GM21390 (cell line): ENCODE data around the gene NPL.
A peak's percentile ranks its signal among the peaks of the same experiment; 100 is the strongest.

Source experiments
- ATAC-seq: cut with Tn5 transposase; IDR thresholded peaks from one replicate; pipeline ENCODE4 v1.9.1; 2021; ENCODE audit not compliant: unreplicated experiment

NPL gene

DNA sequence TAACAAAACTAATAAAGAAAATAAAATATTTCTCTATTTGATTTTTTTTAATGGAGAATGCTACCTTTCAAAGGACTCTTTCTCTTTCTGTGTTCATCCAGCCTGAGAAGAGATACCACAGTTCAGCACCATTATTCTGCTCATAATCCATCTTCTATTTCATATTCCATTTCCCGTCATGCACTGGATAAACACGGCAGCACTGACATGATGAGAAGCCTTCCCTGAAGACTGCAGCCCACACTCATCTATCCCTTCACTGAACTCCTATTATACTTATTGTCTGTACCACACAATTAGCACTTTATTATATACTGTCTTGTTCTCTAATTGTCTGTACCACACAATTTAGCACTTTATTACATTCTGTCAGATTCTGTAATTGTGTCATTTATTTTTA, 10.7 kb upstream of the NPL start:
- ATAC-seq = no peak

- no peak for ATAC-seq
Measured at GRCh38 chr1:182779530-182779929, 10.0 kb upstream of the NPL start.

- peak; percentile 67 for ATAC-seq
Measured at GRCh38 chr1:182781841-182782586, 7.6 kb upstream of the NPL start.

GRCh38 chr1:182782587-182782913, 7.0 kb upstream of the NPL start:
- no peak for ATAC-seq

GRCh38 chr1:182783068-182783467, 6.5 kb upstream of the NPL start:
- no peak for ATAC-seq

GRCh38 chr1:182784556-182785171, 4.9 kb upstream of the NPL start:
- ATAC-seq = no peak

GRCh38 chr1:182785181-182785580, 4.4 kb upstream of the NPL start:
- no peak for ATAC-seq

GRCh38 chr1:182786223-182786994, 3.2 kb upstream of the NPL start:
- no peak for ATAC-seq

GRCh38 chr1:182786995-182787324, 2.6 kb upstream of the NPL start:
- no peak for ATAC-seq

DNA sequence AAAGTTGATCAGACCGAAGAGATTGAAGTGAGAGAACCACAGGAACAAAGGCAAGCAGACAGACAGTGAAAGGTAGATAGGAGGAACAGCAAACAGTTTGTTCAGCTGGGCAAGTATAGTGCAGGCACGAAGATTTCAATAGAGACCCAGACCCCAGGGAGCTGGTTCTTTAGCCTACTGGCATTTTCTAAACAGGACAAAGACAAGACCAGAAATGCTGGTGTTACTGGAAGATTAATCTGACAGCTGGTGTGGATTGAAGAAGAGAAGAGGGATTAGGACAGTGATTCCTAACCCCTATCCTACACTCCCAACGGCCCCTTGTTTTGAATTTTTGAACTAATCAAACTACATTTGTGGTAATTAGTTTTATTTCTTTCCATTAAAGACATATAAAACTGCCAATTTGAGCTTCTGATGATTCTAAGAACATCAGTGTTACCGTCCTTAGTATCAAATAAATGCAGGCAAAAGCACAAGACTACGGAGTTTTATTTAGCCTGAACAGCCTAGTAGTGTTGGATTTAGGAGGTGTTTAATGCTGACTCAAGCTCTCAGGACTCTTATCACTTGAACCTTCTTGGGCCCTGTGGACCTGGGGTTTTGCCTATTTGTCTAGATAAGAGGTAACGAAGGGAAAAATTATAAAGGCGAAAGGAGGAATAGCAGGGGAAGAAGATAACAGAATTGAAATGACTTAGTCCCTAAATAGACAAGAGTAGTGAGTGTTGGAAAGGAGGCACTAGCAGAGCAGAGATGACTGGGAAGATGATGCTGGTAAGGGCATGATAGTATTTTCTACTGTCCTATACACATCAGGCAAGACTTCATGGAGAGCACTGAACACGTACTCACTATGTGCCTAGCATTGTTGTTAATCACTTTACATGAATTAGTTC, 2.0 kb downstream of the NPL start:
- ATAC-seq = no peak

GRCh38 chr1:182794091-182794490, 4.5 kb downstream of the NPL start:
- ATAC-seq = no peak

GRCh38 chr1:182794676-182795201, 5.2 kb downstream of the NPL start:
- no peak for ATAC-seq

DNA sequence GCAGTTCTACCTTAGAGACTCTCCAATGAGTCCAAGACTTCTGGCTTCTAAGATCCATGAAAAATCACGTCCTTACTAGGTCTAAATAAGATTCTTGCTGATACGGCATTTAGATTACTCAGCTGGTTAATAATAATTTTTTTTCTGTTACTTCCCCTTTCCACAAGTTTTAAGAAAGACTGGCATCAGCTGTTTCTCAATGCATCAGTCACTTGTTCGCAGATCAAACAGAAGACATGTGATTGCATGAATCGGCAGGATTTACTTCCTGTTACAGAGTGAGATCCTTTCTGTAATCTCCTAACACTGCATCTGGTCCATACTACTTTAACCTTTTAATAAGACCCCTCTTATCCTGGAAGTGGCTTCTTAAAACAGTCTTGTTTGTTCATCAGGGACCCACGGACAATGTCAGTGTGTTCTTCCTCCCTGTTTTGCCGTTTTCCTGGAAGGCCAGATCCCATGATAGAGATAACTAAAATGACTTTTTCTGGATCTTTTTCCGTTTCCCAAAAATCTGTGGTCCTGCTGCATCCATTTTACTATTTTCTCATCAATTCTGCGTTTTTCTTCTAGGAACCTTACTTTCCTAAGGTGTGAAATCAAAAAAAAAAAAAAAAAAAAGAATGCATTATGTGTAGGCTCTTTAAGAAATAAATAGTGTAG, 6.1 kb downstream of the NPL start:
- no peak for ATAC-seq

DNA sequence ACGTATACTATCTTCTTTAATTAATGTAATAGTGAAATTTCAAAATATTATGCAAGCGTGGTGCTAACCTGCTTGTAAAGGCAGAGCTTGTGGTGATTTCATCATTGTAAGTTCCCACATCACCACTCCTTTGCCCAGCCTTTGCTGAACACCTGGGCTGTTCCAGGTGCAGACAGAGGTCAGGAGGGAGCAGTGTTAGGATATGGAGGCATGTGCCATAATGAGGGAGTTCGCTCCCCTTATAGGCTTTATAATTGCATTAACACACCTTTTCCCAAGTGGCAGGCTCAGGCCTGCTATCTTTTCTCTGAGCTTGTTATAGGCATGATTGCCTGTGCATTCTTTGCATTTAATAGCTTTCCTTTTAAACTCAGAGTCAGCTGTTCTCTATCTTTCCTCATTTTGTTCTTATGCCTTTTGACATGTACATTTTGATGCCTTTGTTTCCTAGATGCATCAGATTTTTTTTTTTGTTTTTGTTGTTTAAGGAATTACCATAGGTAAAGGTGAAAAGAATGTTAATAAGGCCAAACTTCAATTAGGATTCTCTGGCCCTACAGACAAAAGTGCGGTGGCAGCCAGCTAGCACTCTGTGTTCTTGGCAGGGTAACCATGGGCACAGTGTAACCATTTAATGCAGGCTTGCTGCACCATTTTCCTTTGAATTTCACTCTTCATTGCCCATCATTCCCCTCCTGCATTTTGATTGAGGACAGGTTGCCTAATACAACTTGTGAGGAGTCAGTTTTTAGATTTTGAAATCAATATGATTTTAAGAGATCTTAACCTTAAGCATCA, 12.6 kb downstream of the NPL start:
- no peak for ATAC-seq

DNA sequence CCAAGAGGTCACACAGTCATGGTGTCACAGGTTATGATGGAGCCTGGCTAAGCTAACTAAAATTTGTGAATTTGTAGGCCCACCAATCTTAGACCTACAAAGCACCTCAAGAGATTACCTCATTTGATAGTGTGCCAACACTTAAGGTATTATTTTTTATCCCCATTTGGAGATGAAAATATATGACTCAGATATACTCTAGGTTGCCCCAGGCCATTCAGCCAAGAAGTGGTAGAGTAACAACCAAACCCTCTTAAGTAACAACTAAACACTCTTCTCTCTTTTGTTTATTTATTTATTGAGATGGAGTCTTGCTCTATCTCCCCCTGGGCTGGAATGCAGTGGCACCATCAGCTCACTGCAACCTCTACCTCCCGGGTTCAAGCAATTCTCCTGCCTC, 14.3 kb downstream of the NPL start:
- ATAC-seq = no peak

GRCh38 chr1:182806015-182806678, 16.6 kb downstream of the NPL start:
- ATAC-seq = no peak

GRCh38 chr1:182807907-182808306, 18.3 kb downstream of the NPL start:
- no peak for ATAC-seq

DNA sequence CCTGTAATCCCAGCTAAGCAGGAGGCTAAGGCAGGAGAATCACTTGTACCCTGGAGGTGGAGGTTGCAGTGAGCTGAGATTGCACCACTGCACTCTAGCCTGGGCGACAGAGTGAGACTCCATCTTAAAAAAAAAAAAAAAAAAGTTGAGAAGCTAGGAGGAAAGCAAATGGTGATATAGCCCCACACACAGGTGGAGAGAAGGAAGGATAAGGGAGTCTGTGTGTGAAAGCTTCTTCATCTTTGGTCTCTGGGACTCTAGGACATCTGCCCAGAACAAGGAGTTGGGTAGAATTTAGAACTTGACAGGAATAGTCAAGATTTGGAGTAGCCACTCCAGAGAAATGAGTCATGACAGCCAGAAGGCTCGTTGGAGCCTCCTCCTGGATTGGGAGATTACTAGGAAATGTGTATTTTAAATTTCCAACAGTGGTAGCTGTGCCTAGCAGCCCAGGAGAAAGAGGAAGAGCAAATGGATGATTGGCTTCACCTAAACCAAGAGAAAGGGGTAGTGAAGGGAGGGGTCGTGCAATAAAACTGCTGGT, 19.9 kb downstream of the NPL start:
- ATAC-seq = no peak
